ENCODE measurements around the gene GJD2. TPM values are rescaled to one million over a fixed set of nuclear protein-coding genes. Genes with fewer than 3 reads are reported as not detected.

The GJD2 gene
- total RNA-seq, 1 experiment from 2014 or later, result not detected

DNA sequence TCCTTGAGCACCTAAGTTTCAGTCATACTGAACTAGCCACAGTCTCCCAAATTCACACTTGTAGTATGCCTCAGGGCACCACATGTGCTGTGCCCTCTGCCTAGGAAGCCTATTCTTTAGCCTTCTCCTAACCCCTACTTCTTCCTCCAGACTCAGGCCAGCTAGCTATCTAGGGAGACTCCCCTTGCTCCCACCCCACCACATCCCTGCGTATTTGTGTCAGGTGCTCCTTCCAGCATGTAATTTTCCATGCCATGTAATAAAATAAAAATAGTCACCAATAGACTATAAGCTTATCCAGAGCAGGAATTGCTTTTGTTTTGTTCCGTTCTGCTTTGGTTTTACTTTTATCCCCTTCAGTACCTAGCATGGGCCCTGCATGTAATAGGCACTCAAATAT is 14.9 kb upstream of the GJD2 start:
- intact Hi-C loops (cut with micrococcal nuclease), result no loop called here
- H3K27me3 ChIP-seq (ENCODE audit: low read length), result peaks cover 74% of the 10 kb centered on the region
- TF ChIP-seq, protein P1, sequence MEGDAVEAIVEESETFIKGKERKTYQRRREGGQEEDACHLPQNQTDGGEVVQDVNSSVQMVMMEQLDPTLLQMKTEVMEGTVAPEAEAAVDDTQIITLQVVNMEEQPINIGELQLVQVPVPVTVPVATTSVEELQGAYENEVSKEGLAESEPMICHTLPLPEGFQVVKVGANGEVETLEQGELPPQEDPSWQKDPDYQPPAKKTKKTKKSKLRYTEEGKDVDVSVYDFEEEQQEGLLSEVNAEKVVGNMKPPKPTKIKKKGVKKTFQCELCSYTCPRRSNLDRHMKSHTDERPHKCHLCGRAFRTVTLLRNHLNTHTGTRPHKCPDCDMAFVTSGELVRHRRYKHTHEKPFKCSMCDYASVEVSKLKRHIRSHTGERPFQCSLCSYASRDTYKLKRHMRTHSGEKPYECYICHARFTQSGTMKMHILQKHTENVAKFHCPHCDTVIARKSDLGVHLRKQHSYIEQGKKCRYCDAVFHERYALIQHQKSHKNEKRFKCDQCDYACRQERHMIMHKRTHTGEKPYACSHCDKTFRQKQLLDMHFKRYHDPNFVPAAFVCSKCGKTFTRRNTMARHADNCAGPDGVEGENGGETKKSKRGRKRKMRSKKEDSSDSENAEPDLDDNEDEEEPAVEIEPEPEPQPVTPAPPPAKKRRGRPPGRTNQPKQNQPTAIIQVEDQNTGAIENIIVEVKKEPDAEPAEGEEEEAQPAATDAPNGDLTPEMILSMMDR (conservative IDR thresholded peaks at IDR 0.05; ENCODE audit: low read depth, low read length), result no peak
- TF ChIP-seq EZH2phosphoT487 (IDR thresholded peaks at IDR 0.05; ENCODE audit: borderline replicate concordance, low read length), result no peak
- no peak for TF ChIP-seq EZH2 (IDR thresholded peaks at IDR 0.05; ENCODE audit: low read length, unreplicated experiment)
- H3K4me2 ChIP-seq (ENCODE audit: low read length), result no peak overlapping the region
- ChIA-PET POLR2A (ENCODE audit: unreplicated experiment) (no interaction called here), CTCF (no interaction called here)
- H3K79me2 ChIP-seq (ENCODE audit: low read length), result no peaks in the 10 kb centered on the region
- H3K9me3 ChIP-seq (ENCODE audit: low read length), result no peaks in the 10 kb centered on the region
- no peak for DNase-seq
- H3K4me1 ChIP-seq (ENCODE audit: insufficient read depth, low read length), result no peaks in the 10 kb centered on the region
- H3F3A ChIP-seq (ENCODE audit: low read length, unreplicated experiment), result no peaks in the 10 kb centered on the region
- H3K27ac ChIP-seq (ENCODE audit: low read length), result no peak overlapping the region
- H3K4me3 ChIP-seq (ENCODE audit: low read length), result no peak overlapping the region
- no peaks in the 10 kb centered on the region for H4K20me1 ChIP-seq (ENCODE audit: low read length)
- no peak overlapping the region for H2AFZ ChIP-seq (ENCODE audit: low read length)
- no peak overlapping the region for H3K9ac ChIP-seq (ENCODE audit: low read length)
- BruUV-seq (replicated peaks), result no TSS peak
- ATAC-seq, result no peak
- no peaks in the 10 kb centered on the region for H3K36me3 ChIP-seq (ENCODE audit: low read depth, low read length)
- H3K9me2 ChIP-seq (replicated peaks; ENCODE audit: low read length), result no peaks in the 10 kb centered on the region; the same call in 1 of the 2 replicates

DNA sequence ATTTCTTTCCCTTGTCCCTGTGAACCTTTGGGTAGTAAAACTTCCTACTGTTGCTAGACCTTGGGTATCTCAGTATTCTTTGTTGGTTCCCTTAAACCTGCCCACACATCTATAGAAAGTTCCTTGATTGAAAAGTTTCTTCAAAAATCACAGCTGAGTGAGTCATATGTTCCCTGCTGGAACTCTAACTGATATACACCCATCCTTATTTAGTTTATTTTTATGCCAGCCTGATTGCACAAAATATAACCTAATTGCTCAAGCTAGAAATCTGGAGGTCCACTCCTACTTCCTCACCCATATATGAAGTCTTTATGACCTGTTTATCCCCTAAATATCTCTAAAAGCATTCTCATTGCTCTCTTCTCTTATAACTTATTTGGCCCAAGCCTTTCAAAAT is 13.7 kb upstream of the GJD2 start:
- Histone ChIP-seq H3K9me2 (replicated peaks; ENCODE audit: low read length) (no peaks in the 10 kb centered on the region; the same call in 1 of the 2 replicates), H3K9ac (ENCODE audit: low read length) (no peak overlapping the region), H3K79me2 (ENCODE audit: low read length) (no peaks in the 10 kb centered on the region), H2AFZ (ENCODE audit: low read length) (no peak overlapping the region), H4K20me1 (ENCODE audit: low read length) (no peaks in the 10 kb centered on the region), H3K4me1 (ENCODE audit: insufficient read depth, low read length) (no peaks in the 10 kb centered on the region), H3K4me2 (ENCODE audit: low read length) (no peak overlapping the region), H3K36me3 (ENCODE audit: low read depth, low read length) (no peaks in the 10 kb centered on the region), H3K4me3 (ENCODE audit: low read length) (no peak overlapping the region), H3K9me3 (ENCODE audit: low read length) (no peaks in the 10 kb centered on the region), H3K27me3 (ENCODE audit: low read length) (peaks cover 66% of the 10 kb centered on the region), H3F3A (ENCODE audit: low read length, unreplicated experiment) (no peaks in the 10 kb centered on the region), H3K27ac (ENCODE audit: low read length) (no peak overlapping the region)
- no peak for TF ChIP-seq EZH2phosphoT487 (IDR thresholded peaks at IDR 0.05; ENCODE audit: borderline replicate concordance, low read length)
- TF ChIP-seq, protein P1 (conservative IDR thresholded peaks at IDR 0.05; ENCODE audit: low read depth, low read length), result no peak
- TF ChIP-seq EZH2 (IDR thresholded peaks at IDR 0.05; ENCODE audit: low read length, unreplicated experiment), result no peak
- intact Hi-C loops (cut with micrococcal nuclease), result no loop called here
- POLR2A ChIA-PET (ENCODE audit: unreplicated experiment), result no interaction called here
- DNase-seq, result no peak
- no peak for ATAC-seq
- CTCF ChIA-PET, result no interaction called here
- BruUV-seq (replicated peaks), result no TSS peak

DNA sequence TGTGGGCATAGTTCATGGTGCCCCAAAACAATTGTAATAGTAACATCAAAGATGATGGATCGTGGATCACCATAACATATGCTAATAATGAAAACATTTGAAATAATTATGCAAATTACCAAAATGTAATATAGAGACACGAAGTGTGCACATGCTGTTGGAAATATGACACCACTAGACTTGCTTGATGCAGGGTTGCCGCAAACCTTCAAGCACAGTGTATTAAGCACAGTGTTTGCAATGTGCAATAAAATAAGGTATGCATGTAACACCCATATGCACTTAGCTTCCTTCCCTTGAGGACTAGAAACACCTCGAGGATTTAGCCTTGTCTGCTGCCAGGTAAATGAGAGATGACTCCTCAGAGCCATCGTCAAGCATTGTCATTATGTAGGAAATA is 10.9 kb upstream of the GJD2 start:
- TF ChIP-seq, protein P1 (conservative IDR thresholded peaks at IDR 0.05; ENCODE audit: low read depth, low read length), result no peak
- ATAC-seq (no peak), DNase-seq (no peak)
- Histone ChIP-seq H3K9me2 (replicated peaks; ENCODE audit: low read length) (no peaks in the 10 kb centered on the region; the same call in 1 of the 2 replicates), H3K79me2 (ENCODE audit: low read length) (no peaks in the 10 kb centered on the region), H3K4me2 (ENCODE audit: low read length) (no peak overlapping the region), H4K20me1 (ENCODE audit: low read length) (no peaks in the 10 kb centered on the region), H3K27me3 (ENCODE audit: low read length) (peaks cover 60% of the 10 kb centered on the region), H3K4me3 (ENCODE audit: low read length) (no peak overlapping the region), H2AFZ (ENCODE audit: low read length) (no peak overlapping the region), H3K4me1 (ENCODE audit: insufficient read depth, low read length) (no peaks in the 10 kb centered on the region), H3K9ac (ENCODE audit: low read length) (no peak overlapping the region), H3K36me3 (ENCODE audit: low read depth, low read length) (no peaks in the 10 kb centered on the region), H3K9me3 (ENCODE audit: low read length) (no peaks in the 10 kb centered on the region), H3K27ac (ENCODE audit: low read length) (no peak overlapping the region), H3F3A (ENCODE audit: low read length, unreplicated experiment) (no peaks in the 10 kb centered on the region)
- no TSS peak for BruUV-seq (replicated peaks)
- POLR2A ChIA-PET (ENCODE audit: unreplicated experiment), result no interaction called here
- intact Hi-C loops (cut with micrococcal nuclease), result no loop called here
- CTCF ChIA-PET, result no interaction called here

All from PC-3 (cell line).